AG04449 (cell line): ENCODE results near the gene BAHCC1.

Source experiments
- CTCF ChIA-PET: fragments of 350-600 bp; formaldehyde crosslinking; extraction: SDS; loops from one replicate; lab custom pipeline; 2021; ENCODE audit warnings: antibody characterized with exemption; lab: Yijun Ruan, JAX
- POLR2A ChIA-PET: fragments of 400-600, 350-600 bp; formaldehyde crosslinking; extraction: SDS; loops from one replicate; lab custom pipeline; 2020; ENCODE audit warnings: antibody characterized with exemption, inconsistent platforms; lab: Yijun Ruan, JAX
- DNase-seq: peaks from one replicate; pipeline ENCODE4 v3.0.0-alpha.2; 2010; ENCODE audit warnings: low read depth, low spot score
- H3K4me3 ChIP-seq: 2 replicates; pipeline ENCODE4 v1.5.1; 2011; ENCODE audit warnings: low read depth, mild to moderate bottlenecking, control low read depth, low read length
- TF ChIP-seq, protein P1 (sequence below): IDR thresholded peaks from one replicate; pipeline ENCODE4 v1.5.1; 2011; ENCODE audit warnings: mild to moderate bottlenecking, moderate library complexity, low read length, control low read depth, inconsistent platforms; ENCODE audit not compliant: insufficient read depth; ENCODE audit errors: missing control alignments

The BAHCC1 gene

GRCh38 chr17:81493198-81494038, 98.2 kb downstream of the BAHCC1 start:
- POLR2A ChIA-PET = no interaction called here
- no peak for DNase-seq
- CTCF ChIA-PET = interaction anchor here (1.1 to 1.4 kb wide), 3 partner anchors 9 to 240 kb away, joined by 3 to 5 read pairs (median 4); no protein-coding TSS in a partner anchor

DNA sequence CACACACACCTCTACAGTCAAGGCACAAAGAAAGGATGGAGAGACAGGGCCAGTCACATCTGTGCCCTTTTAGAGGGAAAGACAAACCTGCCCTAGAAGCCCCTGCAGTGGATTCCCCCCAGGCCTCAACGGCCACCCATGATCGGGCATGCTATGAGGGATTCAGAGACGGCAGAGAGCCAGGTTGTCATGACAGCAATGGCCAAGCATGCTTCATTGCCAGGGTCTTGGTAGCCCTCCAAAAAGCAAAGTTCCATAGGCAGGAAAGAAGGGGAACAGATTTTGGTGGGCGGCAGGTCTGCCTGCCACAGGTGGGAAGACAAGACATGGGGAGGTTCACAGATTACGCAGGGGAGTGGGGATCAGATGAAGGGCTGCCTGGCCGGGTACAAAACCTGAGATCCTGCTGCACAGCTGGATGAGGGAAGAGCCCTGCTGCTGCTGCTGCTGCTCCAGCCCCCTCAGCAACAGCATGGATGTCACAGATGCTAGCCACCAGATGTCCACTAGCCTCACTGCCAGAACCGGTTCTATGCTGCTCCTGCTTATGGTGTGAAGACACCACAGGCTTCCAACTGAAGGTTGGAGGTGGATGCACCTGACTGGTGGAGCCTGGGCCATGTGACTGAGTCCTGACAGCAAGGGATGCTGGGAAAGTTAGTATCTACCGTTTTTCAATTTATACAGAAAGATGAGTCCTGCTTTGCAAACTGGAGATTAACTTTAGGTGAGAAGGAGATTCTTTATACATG, 99.5 kb downstream of the BAHCC1 start:
- no peak for DNase-seq

More at GRCh38 chr17:81493198-81494038, 98.2 kb downstream of the BAHCC1 start:
- H3K4me3 ChIP-seq = no peak overlapping the region
- TF ChIP-seq, protein P1, sequence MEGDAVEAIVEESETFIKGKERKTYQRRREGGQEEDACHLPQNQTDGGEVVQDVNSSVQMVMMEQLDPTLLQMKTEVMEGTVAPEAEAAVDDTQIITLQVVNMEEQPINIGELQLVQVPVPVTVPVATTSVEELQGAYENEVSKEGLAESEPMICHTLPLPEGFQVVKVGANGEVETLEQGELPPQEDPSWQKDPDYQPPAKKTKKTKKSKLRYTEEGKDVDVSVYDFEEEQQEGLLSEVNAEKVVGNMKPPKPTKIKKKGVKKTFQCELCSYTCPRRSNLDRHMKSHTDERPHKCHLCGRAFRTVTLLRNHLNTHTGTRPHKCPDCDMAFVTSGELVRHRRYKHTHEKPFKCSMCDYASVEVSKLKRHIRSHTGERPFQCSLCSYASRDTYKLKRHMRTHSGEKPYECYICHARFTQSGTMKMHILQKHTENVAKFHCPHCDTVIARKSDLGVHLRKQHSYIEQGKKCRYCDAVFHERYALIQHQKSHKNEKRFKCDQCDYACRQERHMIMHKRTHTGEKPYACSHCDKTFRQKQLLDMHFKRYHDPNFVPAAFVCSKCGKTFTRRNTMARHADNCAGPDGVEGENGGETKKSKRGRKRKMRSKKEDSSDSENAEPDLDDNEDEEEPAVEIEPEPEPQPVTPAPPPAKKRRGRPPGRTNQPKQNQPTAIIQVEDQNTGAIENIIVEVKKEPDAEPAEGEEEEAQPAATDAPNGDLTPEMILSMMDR = no peak

GRCh38 chr17:81498953-81499600, 103.8 kb downstream of the BAHCC1 start:
- no peak for DNase-seq
- H3K4me3 ChIP-seq = no peak overlapping the region
- ChIA-PET POLR2A (interaction anchor here (0.8 to 1.8 kb wide), 2 partner anchors 8 to 10 kb away, joined by 3 to 8 read pairs; no protein-coding TSS in a partner anchor), CTCF (interaction anchor here (0.7 to 2.4 kb wide), 8 partner anchors 14 to 356 kb away, joined by 3 to 10 read pairs (median 4); no protein-coding TSS in a partner anchor)
- TF ChIP-seq, protein P1 = no peak

More for the DNA sequence above, 99.5 kb downstream of the BAHCC1 start:
- ChIA-PET CTCF (interaction anchor here (1.1 to 1.2 kb wide), 2 partner anchors 10 to 242 kb away, joined by 4 to 5 read pairs; no protein-coding TSS in a partner anchor), POLR2A (no interaction called here)
- H3K4me3 ChIP-seq = no peak overlapping the region
- TF ChIP-seq, protein P1 = no peak

GRCh38 chr17:81499601-81499970, 104.3 kb downstream of the BAHCC1 start:
- ChIA-PET CTCF (interaction anchor here (0.6 to 2.4 kb wide), 5 partner anchors 15 to 357 kb away, joined by 3 to 8 read pairs (median 3); no protein-coding TSS in a partner anchor), POLR2A (interaction anchor here (0.8 to 1.9 kb wide), 4 partner anchors 8 to 11 kb away, joined by 3 to 8 read pairs (median 4); no protein-coding TSS in a partner anchor)
- DNase-seq = no peak
- TF ChIP-seq, protein P1 = no peak
- no peak overlapping the region for H3K4me3 ChIP-seq

DNA sequence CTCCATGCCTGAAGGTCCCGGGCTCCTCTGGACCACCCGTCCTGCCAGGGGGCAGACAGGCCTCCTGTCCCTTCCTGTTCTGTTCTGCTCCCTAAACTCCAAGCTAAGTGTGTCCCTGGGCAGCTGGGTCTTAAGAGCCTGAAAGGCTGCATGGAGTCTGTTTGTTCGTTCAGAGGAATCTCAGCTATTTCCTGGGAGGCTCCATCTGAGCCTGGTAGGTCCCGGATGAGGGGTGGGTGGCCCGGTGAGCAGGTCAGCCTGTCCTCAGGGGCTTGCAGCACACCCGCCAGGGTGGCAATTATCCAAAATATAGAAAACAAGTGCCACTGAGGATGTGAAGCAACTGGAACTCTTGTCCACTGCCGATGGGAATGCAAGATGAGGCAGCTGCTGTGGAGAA, 104.8 kb downstream of the BAHCC1 start:
- DNase-seq = no peak
- CTCF ChIA-PET = interaction anchor here (0.6 to 2.4 kb wide), 3 partner anchors 15 to 247 kb away, joined by 3 to 8 read pairs (median 4); no protein-coding TSS in a partner anchor
- POLR2A ChIA-PET = interaction anchor here (0.9 to 1.9 kb wide), 3 partner anchors 9 to 11 kb away, joined by 3 to 8 read pairs (median 5); no protein-coding TSS in a partner anchor
- TF ChIP-seq, protein P1 = no peak
- H3K4me3 ChIP-seq = no peak overlapping the region
